Astrocyte of the spinal cord (primary cell): ENCODE results near the gene RNF222.
"Not testable (repeated sequence)": the region's sequence is repeated elsewhere in the genome, so short reads cannot be mapped to it uniquely, and the experiment has no call there.

Experiments used
- DNase-seq: peaks from one replicate; pipeline ENCODE4 v3.0.0; 2011; ENCODE audit warnings: low read depth, low spot score
- H3K4me3 ChIP-seq: 2 replicates; pipeline ENCODE4 v1.5.1; 2011; ENCODE audit warnings: low read depth, mild to moderate bottlenecking, low read length, moderate library complexity
- in situ Hi-C: cut with HindIII; loops from 2 replicates; pipeline ENCODE4 v1.10.0; 2017; ENCODE audit warnings: low sequenced_read_pairs
- TF ChIP-seq, protein P1 (sequence below): IDR thresholded peaks from 2 replicates; pipeline ENCODE4 v1.5.1; 2012; ENCODE audit warnings: low read depth, mild to moderate bottlenecking, low read length, inconsistent platforms

Gene RNF222

DNA sequence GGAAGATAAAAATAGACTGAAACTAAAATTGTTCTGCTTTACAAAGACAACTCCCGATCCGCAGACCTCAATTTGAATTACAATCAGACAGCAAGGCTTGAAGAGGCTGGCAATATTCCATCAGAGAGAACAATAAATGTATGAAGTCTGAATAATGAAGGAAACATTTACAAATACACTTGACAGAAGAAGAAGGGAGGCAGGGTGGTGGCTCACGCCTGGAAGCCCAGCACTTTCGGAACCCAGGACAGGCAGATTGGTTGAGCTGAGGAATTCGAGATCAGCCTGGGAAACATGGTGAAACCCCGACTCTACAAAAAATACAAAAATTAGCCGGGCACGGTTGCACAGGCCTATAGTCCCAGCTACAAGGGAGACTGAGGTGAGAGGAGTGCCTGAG lies 43.4 kb downstream of the RNF222 start:
- no peak overlapping the region for H3K4me3 ChIP-seq
- in situ Hi-C loops = no loop called here
- TF ChIP-seq, protein P1, sequence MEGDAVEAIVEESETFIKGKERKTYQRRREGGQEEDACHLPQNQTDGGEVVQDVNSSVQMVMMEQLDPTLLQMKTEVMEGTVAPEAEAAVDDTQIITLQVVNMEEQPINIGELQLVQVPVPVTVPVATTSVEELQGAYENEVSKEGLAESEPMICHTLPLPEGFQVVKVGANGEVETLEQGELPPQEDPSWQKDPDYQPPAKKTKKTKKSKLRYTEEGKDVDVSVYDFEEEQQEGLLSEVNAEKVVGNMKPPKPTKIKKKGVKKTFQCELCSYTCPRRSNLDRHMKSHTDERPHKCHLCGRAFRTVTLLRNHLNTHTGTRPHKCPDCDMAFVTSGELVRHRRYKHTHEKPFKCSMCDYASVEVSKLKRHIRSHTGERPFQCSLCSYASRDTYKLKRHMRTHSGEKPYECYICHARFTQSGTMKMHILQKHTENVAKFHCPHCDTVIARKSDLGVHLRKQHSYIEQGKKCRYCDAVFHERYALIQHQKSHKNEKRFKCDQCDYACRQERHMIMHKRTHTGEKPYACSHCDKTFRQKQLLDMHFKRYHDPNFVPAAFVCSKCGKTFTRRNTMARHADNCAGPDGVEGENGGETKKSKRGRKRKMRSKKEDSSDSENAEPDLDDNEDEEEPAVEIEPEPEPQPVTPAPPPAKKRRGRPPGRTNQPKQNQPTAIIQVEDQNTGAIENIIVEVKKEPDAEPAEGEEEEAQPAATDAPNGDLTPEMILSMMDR = no peak
- DNase-seq = no peak

DNA sequence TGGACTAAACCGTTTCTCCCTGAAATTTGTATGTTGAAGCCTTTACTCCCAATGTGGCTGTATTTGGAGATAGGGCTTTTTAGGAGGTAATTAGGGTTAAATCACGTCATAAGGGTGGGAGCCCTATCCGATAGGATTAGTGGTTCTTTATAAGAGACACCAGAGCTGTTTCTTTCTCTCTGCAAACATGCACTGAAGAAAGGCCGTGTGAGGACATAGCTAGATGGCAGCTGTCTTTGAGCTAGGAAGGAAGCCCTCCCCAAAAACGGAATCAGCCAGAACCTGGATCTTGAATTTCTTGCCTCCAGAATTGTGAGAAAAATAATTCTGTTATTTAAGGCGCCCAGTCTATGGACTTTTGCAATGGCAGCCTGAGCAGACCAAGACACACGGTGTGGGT lies 43.9 kb downstream of the RNF222 start:
- TF ChIP-seq, protein P1 = no peak
- no peak for DNase-seq
- in situ Hi-C loops = no loop called here
- H3K4me3 ChIP-seq = no peak overlapping the region

DNA sequence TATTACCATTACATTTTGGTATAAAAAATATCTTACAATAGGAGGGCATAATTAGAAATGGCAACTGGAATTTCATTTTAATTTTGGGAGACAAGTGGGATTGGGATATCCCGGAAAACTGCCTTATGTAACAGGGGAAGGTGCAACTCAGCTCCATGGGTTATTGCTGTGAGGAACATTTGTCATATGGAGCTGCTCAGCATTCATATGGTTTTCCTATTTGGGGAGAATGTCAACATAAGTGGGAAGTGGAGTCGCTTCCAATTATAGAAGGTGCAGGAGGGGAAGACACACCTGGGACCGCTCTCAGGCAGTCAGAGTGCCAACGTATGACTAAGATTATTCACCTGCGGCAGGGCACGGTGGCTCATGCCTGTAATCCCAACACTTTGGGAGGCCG lies 47.3 kb downstream of the RNF222 start:
- TF ChIP-seq, protein P1 = no peak

DNA sequence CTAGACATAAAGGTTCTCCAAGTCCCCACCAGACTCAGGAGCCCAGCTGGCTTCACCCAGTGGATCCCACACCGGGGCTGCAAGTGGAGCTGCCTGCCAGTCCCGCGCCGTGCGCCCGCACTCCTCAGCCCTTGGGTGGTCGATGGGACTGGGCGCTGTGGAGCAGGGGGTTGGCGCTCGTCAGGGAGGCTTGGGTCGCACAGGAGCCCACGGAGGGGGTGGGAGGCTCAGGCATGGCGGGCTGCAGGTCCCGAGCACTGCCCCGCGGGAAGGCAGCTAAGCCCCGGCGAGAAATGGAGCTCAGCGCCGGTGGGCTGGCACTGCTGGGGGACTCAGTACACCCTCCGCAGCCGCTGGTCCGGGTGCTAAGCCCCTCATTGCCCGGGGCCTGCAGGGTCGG lies 50.6 kb downstream of the RNF222 start:
- DNase-seq, in situ Hi-C loops, H3K4me3 ChIP-seq: not testable (repeated sequence)

More for the DNA sequence above, 47.3 kb downstream of the RNF222 start:
- no peak for DNase-seq
- H3K4me3 ChIP-seq = no peak overlapping the region
- in situ Hi-C loops = no loop called here

DNA sequence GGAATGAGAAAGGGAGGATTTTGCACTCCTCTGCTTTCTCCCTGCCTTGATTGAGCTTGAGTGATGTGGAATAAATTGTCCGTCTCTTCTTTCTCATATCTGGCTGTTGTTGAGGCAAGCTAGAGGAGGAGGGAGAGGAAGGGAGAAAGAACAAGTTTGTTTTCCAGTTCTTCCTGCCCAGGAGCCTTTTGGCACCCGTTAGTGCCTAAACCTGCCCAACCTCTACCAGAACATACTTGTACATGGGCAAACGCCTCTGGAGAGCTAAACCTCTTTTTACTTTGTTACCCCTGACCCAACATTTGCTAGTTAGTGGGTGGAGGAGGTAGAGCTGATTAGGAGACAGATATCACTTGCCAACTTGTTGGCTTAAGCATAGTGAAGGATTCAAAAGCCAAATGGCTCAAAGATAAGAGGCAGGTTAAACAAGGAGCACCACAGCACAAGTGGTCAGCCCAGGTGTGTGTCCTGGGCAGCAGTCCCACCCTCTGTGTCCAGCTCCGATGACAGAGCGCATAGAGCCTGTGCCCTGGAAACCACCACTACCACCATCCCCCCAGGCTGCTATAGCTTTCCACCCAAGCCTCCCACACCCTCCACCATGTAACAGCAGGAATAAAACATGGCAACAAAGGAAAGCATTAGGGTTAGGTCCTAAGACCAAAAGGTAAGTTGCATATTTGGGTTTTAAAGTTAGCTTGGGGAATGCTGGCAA lies 51.5 kb downstream of the RNF222 start:
- no peak overlapping the region for H3K4me3 ChIP-seq
- no peak for DNase-seq
- TF ChIP-seq, protein P1 = no peak

DNA sequence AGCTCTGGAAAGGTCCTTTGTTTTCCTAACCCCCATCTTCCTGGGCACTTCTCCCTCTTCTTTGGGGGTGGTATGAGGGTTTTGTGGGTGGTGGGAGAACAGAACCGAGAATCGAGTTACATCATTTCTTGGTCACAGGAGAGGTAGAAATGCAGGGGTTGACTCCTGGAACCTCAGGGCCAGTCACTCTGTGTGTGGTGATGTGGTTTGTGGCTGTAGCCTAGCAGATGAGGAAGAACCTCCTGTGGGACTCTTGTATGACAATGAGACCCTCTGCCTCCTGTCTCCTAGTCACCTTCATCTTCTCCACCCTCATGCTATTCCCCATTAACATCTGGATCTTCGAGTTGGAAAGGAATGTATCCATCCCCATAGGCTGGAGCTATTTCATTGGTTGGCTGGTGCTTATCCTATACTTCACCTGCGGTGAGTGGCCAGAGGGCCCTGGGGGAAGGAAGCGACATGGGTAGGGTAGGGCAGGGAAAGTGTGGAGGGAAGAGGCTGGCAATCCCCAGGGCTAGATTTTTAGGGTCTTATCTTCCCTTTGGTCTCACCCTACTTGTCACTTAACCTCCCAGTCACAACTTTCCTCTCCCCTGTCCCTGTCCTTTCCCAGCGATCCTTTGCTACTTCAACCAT lies 52.5 kb downstream of the RNF222 start:
- no peak overlapping the region for H3K4me3 ChIP-seq
- TF ChIP-seq, protein P1 = no peak
- in situ Hi-C loops = no loop called here
- no peak for DNase-seq

More for the DNA sequence above, 51.5 kb downstream of the RNF222 start:
- in situ Hi-C loops = no loop called here

DNA sequence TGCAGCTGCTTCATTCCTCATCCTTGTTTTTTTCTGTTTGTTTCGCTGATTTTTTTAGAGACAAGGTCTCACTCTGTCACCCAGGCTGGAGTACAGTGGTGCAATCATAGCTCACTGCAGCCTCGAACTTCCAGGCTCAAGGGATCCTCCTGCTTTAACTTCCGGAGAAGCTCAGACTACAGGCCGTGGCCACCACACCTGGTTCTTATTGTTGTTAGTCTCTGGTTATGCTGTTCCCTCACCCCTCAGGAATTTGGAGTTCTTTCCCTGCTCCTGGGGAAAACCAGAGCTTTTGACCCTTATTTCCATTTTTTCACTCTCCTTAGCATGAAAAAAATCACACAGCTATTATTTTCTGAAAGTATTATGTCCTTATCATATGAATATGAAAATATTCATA lies 56.2 kb downstream of the RNF222 start:
- TF ChIP-seq, protein P1 = no peak

More for the DNA sequence above, 56.2 kb downstream of the RNF222 start:
- in situ Hi-C loops = no loop called here
- DNase-seq = no peak
- H3K4me3 ChIP-seq = no peak overlapping the region
